HepG2 (cell line): ENCODE measurements around the gene TMEM131L. TPM values are rescaled to one million over a fixed set of nuclear protein-coding genes. Genes with fewer than 3 reads are reported as not detected.

Experiments
- E2F2 ChIP-seq: sonication (generic); formaldehyde crosslinking; IDR thresholded peaks from 2 replicates; pipeline ENCODE4 v1.4.0; 2020; ENCODE audit warnings: missing genetic modification reagents, borderline replicate concordance
- ELF4 ChIP-seq: sonication (generic); formaldehyde crosslinking; IDR thresholded peaks from 2 replicates; pipeline ENCODE4 v1.5.0; 2020; ENCODE audit warnings: missing genetic modification reagents, mild to moderate bottlenecking, moderate library complexity, borderline replicate concordance
- FOXP4 ChIP-seq: sonication (generic); formaldehyde crosslinking; IDR thresholded peaks from 2 replicates; pipeline ENCODE4 v1.4.0; 2020; ENCODE audit warnings: missing genetic modification reagents
- GABPB1 ChIP-seq: IDR thresholded peaks from 2 replicates; pipeline ENCODE4 v1.6.1; 2016; ENCODE audit warnings: mild to moderate bottlenecking, missing genetic modification reagents, moderate library complexity, missing compliant biosample characterization
- KAT2B ChIP-seq: fragments of 150-350 bp; IDR thresholded peaks from 2 replicates; pipeline ENCODE4 v1.6.1; 2014; ENCODE audit warnings: low read depth, low read length, borderline replicate concordance
- NRL ChIP-seq: sonication (generic); formaldehyde crosslinking; IDR thresholded peaks from 2 replicates; pipeline ENCODE4 v1.5.0; 2020; ENCODE audit warnings: missing genetic modification reagents, mild to moderate bottlenecking, moderate library complexity, borderline replicate concordance
- SRSF1 ChIP-seq: fragments of 200-400 bp; formaldehyde crosslinking; optimal IDR thresholded peaks from 2 replicates; pipeline ENCODE3; 2017; ENCODE audit warnings: mild to moderate bottlenecking, low read depth, low read length, moderate library complexity
- TFDP1 ChIP-seq: IDR thresholded peaks from 2 replicates; pipeline ENCODE4 v1.6.1; 2016; ENCODE audit warnings: missing compliant biosample characterization, missing genetic modification reagents, borderline replicate concordance
- TFDP2 ChIP-seq: sonication (generic); formaldehyde crosslinking; IDR thresholded peaks from 2 replicates; pipeline ENCODE4 v1.4.0; 2020; ENCODE audit warnings: missing genetic modification reagents
- TSC22D2 ChIP-seq: sonication (generic); formaldehyde crosslinking; IDR thresholded peaks from 2 replicates; pipeline ENCODE4 v1.5.1; 2020; ENCODE audit warnings: missing genetic modification reagents, mild to moderate bottlenecking, borderline replicate concordance
- ZBTB44 ChIP-seq: sonication (generic); formaldehyde crosslinking; IDR thresholded peaks from 2 replicates; pipeline ENCODE4 v1.4.0; 2020; ENCODE audit warnings: missing genetic modification reagents
- ZGPAT ChIP-seq: IDR thresholded peaks from 2 replicates; pipeline ENCODE4 v1.6.1; 2016; ENCODE audit warnings: mild to moderate bottlenecking
- ZNF501 ChIP-seq: sonication (generic); formaldehyde crosslinking; IDR thresholded peaks from 2 replicates; pipeline ENCODE4 v1.5.1; 2020; ENCODE audit warnings: mild to moderate bottlenecking, moderate library complexity, missing genetic modification reagents
- ZNF710 ChIP-seq: sonication (generic); formaldehyde crosslinking; IDR thresholded peaks from 2 replicates; pipeline ENCODE4 v1.5.0; 2020; ENCODE audit warnings: mild to moderate bottlenecking, missing genetic modification reagents, borderline replicate concordance
- polyA plus RNA-seq, 8 experiments: library from polyadenylated mRNA; depleted of rRNA in 3 of 8; stranded (reverse) in 7 of 8; unstranded in 1 of 8; fragments of >200 nt; fragmentation: Illumina TruSeq in 4 of 8; extraction: Trizol in 4 of 8; gene quantifications; 2 replicates each; pipeline versions ENCODE4 v1.2.1 to v1.2.3, GENCODE V29; 2011 to 2016; ENCODE audit warnings: low read depth in 4 of 8, missing spikeins in 1 of 8, mixed read lengths in 1 of 8; ENCODE audit not compliant: insufficient read depth in 1 of 8
- total RNA-seq, 5 experiments: library from RNA; depleted of rRNA; stranded (reverse); fragments of >200 nt; fragmentation: Illumina TruSeq; extraction: Trizol; gene quantifications; 2 replicates each; pipeline ENCODE4 v1.2.3, GENCODE V29; 2016; ENCODE audit warnings: low read depth in 1 of 5

Gene TMEM131L
- total and polyA plus RNA-seq, 2 of the 13 experiments (the other 11 are each of a cell fraction or from before 2014, with no cell fraction given), result 2.2 to 4.5 TPM

- 0 out of 2 replicates have a peak, but pooled peaks have one; percentile 11 for TF ChIP-seq TFDP2 (CRISPR knock-in tag)
- no peak for TF ChIP-seq ELF4 (CRISPR knock-in tag)
- no peak for TF ChIP-seq KAT2B
- TF ChIP-seq FOXP4 (CRISPR knock-in tag), result 0 out of 2 replicates have a peak, but pooled peaks have one; percentile 29
- no peak for TF ChIP-seq ZBTB44 (CRISPR knock-in tag)
- TF ChIP-seq ZNF501 (CRISPR knock-in tag), result peak; percentile 92
- TF ChIP-seq SRSF1, result peak; percentile 19
- 0 out of 2 replicates have a peak, but pooled peaks have one; percentile 19 for TF ChIP-seq ZGPAT (CRISPR knock-in tag)
- TF ChIP-seq TSC22D2 (CRISPR knock-in tag), result 0 out of 2 replicates have a peak, but pooled peaks have one; percentile 49
- 0 out of 2 replicates have a peak, but pooled peaks have one; percentile 18 for TF ChIP-seq TFDP1 (CRISPR knock-in tag)
- TF ChIP-seq NRL, result peak; percentile 80; the same call in 1 of the 2 replicates
- TF ChIP-seq ZNF710, result 0 out of 2 replicates have a peak, but pooled peaks have one; percentile 34
- no peak for TF ChIP-seq E2F2 (CRISPR knock-in tag)
- peak; percentile 17; the same call in 1 of the 2 replicates for TF ChIP-seq GABPB1 (CRISPR knock-in tag)
These were observed 1.1 kb downstream of the TMEM131L start (continued) for GRCh38 chr4:153466949-153467896.
